HG02840 (cell line): ENCODE results near the gene LIN52.

Experiments used
- ATAC-seq: cut with Tn5 transposase; IDR thresholded peaks from one replicate; pipeline ENCODE4 v1.9.1; 2021; ENCODE audit warnings: mild to moderate bottlenecking, moderate library complexity, moderate number of reproducible peaks; ENCODE audit not compliant: unreplicated experiment, low FRiP score

The LIN52 gene

GRCh38 chr14:74219277-74220205 is 134.8 kb downstream of the LIN52 start:
- ATAC-seq, result no peak

- ATAC-seq, result no peak
These were observed 136.2 kb downstream of the LIN52 start for GRCh38 chr14:74220991-74221390.

DNA sequence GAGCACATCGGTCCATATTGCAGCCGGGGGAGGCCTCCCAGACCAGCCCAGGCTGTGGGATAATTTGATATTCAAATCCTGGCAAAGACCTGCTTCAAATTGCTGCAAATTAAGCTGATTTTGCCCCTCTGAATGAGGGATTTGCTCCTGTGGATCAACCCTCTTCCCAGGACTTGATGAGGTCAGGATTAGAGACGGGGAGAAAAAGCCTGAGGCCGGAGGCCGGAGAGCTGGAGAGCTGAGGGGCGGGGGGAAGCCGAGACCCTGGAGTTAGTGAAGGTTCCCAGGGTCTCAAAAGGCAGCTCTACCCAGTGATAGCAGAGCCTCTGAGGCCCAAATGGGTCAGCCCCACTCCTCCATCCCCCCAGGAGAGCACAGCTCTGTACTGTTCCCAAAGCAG is 137.0 kb downstream of the LIN52 start:
- no peak for ATAC-seq

DNA sequence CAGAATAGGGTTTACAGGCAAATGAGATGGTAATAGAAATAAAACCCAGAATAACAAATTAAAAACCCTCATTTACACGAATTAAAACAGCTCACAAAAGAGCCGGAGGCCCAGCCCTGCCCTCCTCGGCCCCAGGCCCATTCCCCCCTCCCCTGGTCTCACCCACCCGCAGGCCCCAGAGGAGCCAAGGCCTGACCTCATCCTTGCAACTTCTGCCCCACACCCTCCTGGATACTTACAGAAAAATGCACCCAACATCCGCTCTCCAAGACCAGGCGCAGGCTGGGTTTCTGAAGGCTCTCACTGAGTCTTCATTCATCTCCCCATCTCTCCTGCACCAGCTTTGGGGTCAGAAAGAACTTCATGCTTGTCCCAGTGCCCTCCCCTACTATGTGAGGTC is 138.3 kb downstream of the LIN52 start:
- ATAC-seq, result no peak

GRCh38 chr14:74231784-74232183 is 147.0 kb downstream of the LIN52 start:
- no peak for ATAC-seq

DNA sequence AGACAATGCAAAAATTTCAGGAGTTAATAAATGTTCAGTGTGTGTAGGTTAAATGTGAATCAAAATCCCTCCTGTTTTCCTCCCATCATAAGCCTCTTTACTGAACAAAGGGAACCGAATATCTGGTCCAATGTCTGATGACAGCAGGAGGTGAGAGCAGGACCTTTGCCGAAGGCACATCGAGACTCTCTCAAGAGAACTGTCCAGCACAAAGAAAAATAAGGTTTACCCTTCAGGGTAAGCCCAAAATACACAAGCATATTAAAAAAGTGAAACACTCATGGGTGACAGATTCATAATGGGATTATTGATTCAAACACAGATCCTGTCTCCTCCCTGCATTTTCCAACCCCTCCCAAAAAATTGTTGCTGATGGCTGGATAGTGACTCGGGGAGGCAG is 150.3 kb downstream of the LIN52 start:
- ATAC-seq, result no peak

DNA sequence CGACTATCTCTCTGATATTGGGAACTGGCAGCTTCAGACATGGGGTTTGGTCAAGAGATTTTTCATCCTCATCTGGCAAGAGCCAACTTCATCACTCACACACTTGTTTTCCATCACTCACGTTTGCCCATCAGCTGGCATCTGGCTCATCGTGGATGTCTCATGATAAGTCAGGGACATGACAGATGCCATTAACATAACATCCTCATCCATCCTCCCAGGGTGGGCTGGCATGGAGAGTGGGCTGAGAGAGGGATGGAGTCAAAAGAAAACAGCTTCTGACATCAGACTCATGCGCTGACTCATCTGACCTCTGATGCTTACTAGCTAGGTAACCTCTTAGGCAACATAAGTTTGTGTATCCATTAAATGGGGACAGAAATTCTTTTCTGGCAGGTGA is 152.7 kb downstream of the LIN52 start:
- ATAC-seq, result no peak

- ATAC-seq, result no peak
These were observed 154.5 kb downstream of the LIN52 start, which contains the start of gene VSX2 for GRCh38 chr14:74238974-74239847. VSX2 (plus strand) TSS chr14:74239449; CDS start chr14:74239562, 113 bp downstream.

GRCh38 chr14:74239848-74240793 is 155.4 kb downstream of the LIN52 start:
- ATAC-seq, result no peak

- no peak for ATAC-seq
These were observed 156.3 kb downstream of the LIN52 start for GRCh38 chr14:74240794-74241651.

DNA sequence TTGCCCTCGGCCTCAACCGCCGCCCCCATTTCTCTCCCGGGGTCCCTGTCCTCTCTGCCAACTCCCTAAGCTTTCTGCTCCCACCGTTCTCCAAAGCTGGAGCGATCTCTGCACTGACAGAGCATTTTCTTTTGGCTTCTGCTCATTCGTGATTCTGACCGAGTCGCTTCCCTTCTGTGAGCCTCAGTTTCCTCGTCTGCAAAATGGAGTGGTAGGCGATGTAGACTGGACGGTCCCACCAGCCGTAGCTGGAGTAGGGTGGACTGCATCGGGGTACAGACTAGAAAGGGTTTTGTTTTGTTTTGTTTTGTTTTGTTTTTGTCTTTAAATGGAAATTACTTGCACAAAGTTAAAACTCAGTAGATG is 156.9 kb downstream of the LIN52 start:
- ATAC-seq, result no peak

DNA sequence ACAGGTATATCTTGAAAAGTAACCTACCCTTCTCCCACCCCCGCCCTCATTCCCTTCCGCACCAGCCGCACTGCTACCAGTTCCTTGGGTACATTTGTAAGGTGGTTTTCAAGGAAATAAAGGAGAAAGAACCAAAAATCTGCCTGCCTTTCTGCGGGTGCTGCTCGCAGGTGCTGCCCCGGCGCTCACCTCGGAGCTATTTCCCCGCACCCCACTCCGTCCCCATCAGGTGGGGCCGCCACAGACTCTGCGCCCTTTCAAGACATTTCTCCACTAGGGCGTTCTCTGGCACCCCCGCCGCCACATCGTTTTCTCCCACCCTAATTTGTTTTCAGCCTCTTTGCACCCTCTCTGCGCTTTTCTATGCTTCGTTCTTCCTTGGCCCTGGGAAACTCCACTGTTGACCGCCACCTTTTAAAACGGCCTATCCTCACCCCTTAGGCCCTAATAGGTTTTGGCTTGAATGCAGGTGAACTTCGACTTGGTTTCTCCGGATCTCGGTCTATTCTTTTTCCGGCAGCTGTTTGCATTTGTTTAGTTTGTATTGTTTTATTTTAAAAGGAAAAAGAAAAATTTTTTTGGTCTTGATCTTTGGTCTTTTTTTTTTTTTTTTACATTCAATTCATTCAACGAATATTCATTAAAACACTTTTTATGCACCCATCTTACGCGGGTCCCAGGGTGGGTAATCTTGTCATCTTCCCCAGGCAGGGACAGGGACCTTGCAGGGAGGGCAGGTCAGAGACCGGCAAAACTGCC is 157.4 kb downstream of the LIN52 start:
- ATAC-seq, result no peak

GRCh38 chr14:74242780-74243042 is 158.0 kb downstream of the LIN52 start:
- no peak for ATAC-seq

DNA sequence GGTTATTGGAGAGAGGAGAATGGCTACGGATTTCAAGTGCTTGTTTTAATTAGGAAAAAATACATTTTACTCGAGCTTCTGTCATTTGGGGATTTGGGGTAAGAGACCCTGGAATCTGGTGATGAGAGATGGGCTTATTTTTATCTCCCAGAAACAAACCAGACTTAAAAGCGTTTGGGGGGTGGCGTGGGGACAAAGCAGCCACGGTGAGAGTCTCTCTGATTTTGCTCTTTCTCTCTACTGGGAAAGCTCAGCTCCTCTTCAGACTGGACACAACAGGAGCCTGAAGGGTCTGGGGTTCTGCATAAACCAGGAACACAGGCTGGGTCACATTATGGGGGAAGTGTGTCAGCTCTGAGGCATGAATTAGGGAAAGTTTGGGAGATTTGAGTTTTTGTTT is 158.3 kb downstream of the LIN52 start:
- ATAC-seq, result no peak

DNA sequence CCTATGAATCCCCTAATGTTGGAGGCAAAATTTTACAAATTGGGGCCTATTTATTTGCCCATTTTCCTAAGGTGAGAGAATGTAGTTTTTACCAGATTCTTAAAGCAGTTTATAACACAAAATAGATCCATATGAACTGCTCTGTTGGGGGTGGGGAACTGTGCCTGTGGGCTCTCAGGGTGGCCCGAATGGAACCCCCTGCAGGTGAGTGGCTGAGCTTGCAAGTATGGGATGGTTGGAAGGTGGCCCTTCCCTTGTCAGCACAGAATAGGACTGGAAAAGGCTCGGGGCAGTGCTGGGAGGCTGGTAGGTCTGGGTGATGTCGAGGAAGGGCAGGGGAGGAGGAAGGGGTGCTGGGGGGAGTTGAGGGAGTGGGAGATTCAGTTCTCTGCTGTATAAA is 159.4 kb downstream of the LIN52 start:
- no peak for ATAC-seq

GRCh38 chr14:74245292-74245691 is 160.5 kb downstream of the LIN52 start:
- ATAC-seq, result no peak

DNA sequence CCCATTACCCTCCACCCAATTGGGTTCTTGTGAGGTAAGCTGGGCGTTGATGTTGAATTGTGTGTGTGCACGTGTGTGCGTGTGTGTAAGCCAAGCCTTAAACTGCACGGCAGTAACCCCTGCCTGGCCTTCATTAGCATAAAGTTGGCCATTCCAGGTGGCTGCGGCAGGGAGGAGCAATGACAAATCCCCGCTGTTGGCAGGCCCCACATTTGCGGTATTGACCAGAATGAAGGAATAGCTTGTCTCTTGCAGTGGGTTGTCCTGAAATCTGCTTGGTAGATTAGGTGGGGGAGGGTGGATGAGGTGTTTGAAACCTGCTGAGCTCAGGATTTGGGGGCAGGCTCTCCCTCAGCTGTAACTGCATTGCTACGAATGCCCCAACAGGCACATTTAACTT is 161.8 kb downstream of the LIN52 start:
- no peak for ATAC-seq

DNA sequence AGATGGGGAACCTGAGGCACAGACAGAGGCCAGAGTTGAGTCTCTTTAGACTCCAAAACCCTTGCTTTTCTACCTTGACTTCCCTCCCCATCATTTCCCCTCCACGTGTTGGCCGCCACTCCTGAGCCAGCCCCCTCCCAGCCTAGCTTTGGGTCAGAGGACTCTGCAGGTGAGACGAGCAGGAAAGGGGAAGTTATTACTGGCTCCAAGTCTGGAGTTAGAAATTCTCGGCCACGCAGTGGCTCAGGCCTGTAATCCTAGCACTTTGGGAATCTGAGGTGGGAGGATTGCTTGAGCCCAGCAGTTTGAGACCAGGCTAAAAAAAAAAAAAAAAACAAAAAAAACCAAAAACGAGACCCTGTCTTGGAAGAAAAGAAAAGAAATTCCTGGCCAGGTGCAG is 163.3 kb downstream of the LIN52 start:
- ATAC-seq, result no peak
